Neural progenitor cell (in vitro differentiated cells): Measurements from ENCODE around the gene POLD4. TPM values are rescaled to one million over a fixed set of nuclear protein-coding genes. Genes with fewer than 3 reads are reported as not detected.

ENCODE experiments used
- DNase-seq: peaks from one replicate; pipeline ENCODE4 v3.0.0-alpha.2; 2016; ENCODE audit warnings: low spot score
- H2AFZ ChIP-seq: fragments of 200-600 bp; sonication (generic); replicated peaks from 2 replicates; pipeline ENCODE4 v1.6.1; 2016; ENCODE audit warnings: antibody characterized with exemption
- H3F3A ChIP-seq: fragments of 200-600 bp; sonication (generic); 2 replicates; pipeline ENCODE4 v1.6.1; 2016; ENCODE audit warnings: antibody characterized with exemption, low read depth
- H3K27ac ChIP-seq: fragments of 200-600 bp; sonication (generic); 2 replicates; pipeline ENCODE4 v1.5.1; 2016; ENCODE audit warnings: mild to moderate bottlenecking
- H3K27me3 ChIP-seq: fragments of 200-600 bp; sonication (generic); 2 replicates; pipeline ENCODE4 v1.6.1; 2016; ENCODE audit warnings: mild to moderate bottlenecking, moderate library complexity
- H3K36me3 ChIP-seq: fragments of 200-600 bp; sonication (generic); 2 replicates; pipeline ENCODE4 v1.5.1; 2016
- H3K4me1 ChIP-seq: fragments of 200-600 bp; sonication (generic); 2 replicates; pipeline ENCODE4 v1.6.1; 2016; ENCODE audit warnings: mixed run types
- H3K4me2 ChIP-seq: fragments of 200-600 bp; sonication (generic); 2 replicates; pipeline ENCODE4 v1.6.1; 2016
- H3K4me3 ChIP-seq: fragments of 200-600 bp; sonication (generic); 2 replicates; pipeline ENCODE4 v1.5.1; 2016
- H3K79me2 ChIP-seq: fragments of 200-600 bp; sonication (generic); 2 replicates; pipeline ENCODE4 v1.6.1; 2016; ENCODE audit warnings: low read depth
- H3K9ac ChIP-seq: fragments of 200-600 bp; sonication (generic); 2 replicates; pipeline ENCODE4 v1.6.1; 2016
- H3K9me3 ChIP-seq: fragments of 200-600 bp; sonication (generic); 2 replicates; pipeline ENCODE4 v1.5.1; 2016; ENCODE audit warnings: low read depth
- H4K20me1 ChIP-seq: fragments of 200-600 bp; sonication (generic); 2 replicates; pipeline ENCODE4 v1.6.1; 2016; ENCODE audit warnings: low read depth
- H3K27ac Mint-ChIP-seq: 3 replicates; pipeline ENCODE4 v1.8.0; 2021; ENCODE audit warnings: mixed read lengths
- H3K27me3 Mint-ChIP-seq: 2 replicates; pipeline ENCODE4 v1.8.0; 2022; ENCODE audit warnings: low read depth, mild to moderate bottlenecking, inconsistent platforms, moderate library complexity, mixed read lengths; ENCODE audit not compliant: insufficient read depth
- H3K36me3 Mint-ChIP-seq: 3 replicates; pipeline ENCODE4 v1.8.0; 2021; ENCODE audit warnings: mixed read lengths
- H3K4me1 Mint-ChIP-seq: 3 replicates; pipeline ENCODE4 v1.8.0; 2021; ENCODE audit warnings: mixed read lengths
- H3K4me3 Mint-ChIP-seq: 3 replicates; pipeline ENCODE4 v1.8.0; 2021; ENCODE audit warnings: mild to moderate bottlenecking, moderate library complexity, mixed read lengths
- H3K9me3 Mint-ChIP-seq: 3 replicates; pipeline ENCODE4 v1.8.0; 2020; ENCODE audit warnings: mixed read lengths
- EZH2 ChIP-seq: fragments of 200-600 bp; sonication (generic); IDR thresholded peaks from 2 replicates; pipeline ENCODE4 v1.6.1; 2017; ENCODE audit warnings: antibody characterized with exemption, mild to moderate bottlenecking, moderate library complexity
- EZH2phosphoT487 ChIP-seq: fragments of 200-600 bp; sonication (generic); IDR thresholded peaks from 2 replicates; pipeline ENCODE4 v1.6.1; 2017; ENCODE audit warnings: antibody characterized with exemption
- total RNA-seq: library from RNA; depleted of rRNA; stranded (reverse); fragments of >200 nt; gene quantifications from 2 replicates; pipeline ENCODE4 v1.2.3, GENCODE V29; 2015; ENCODE audit warnings: low replicate concordance
- TF ChIP-seq, protein P1 (sequence below): fragments of 200-600 bp; sonication (generic); IDR thresholded peaks from 2 replicates; pipeline ENCODE4 v1.5.1; 2017; ENCODE audit warnings: antibody characterized with exemption, mild to moderate bottlenecking

The POLD4 gene
- total RNA-seq, 1 donor from 2014 or later = 1.1 TPM

DNA sequence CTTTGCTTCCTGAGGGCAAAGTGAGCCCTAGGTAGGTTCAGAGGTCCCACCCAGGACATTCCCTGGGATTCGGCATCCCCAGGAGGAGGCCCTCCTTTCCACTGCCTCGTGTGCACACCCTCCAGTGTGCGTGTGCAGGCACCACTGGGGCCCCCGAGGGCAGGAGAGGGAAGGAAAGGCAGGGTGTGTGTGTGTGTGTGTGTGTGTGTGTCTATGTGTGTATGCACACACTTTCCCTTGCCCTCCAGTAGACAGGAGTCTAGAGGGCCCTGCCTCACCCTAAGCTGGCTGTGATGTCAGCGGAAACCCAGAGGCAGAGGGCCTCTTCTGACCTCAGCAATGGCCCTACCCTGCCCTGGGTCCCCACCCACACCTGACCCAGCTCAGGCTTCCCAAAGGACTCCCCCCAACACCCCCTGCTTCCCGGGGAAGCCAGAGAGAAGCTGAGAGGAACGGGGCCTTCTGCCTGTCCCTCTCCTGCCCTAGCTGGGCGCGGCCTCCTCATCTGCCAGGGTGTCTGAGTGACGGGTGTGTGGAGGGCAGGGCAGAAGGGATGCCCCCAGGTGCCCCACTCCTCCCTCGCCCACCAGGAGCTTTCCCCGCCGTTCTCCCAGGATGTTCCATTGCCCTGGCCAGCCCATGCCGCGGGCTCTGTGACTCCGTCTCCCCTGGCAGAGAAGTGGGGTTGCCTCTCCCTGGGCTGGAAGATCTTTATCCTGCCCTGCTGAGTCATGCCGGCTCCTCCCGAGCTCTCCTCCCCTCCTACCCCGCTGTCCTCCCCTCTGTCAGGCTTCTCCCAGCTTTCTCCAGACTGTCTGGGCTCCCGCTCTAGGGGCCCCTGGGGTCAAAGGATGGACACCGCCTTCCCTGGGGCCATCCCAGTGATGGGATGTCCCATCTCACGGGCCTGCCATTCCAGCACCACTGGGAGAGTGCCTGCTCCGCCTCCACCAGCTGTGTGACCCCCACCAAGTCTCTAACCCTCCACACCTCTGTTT lies 26.0 kb upstream of the POLD4 start:
- peaks cover 30% of the 10 kb centered on the region for H3K4me1 Mint-ChIP-seq
- H3K9ac ChIP-seq = no peak overlapping the region
- H3K27ac Mint-ChIP-seq = no peak overlapping the region
- H4K20me1 ChIP-seq = no peaks in the 10 kb centered on the region
- H3K36me3 Mint-ChIP-seq = no peaks in the 10 kb centered on the region
- TF ChIP-seq, protein P1, sequence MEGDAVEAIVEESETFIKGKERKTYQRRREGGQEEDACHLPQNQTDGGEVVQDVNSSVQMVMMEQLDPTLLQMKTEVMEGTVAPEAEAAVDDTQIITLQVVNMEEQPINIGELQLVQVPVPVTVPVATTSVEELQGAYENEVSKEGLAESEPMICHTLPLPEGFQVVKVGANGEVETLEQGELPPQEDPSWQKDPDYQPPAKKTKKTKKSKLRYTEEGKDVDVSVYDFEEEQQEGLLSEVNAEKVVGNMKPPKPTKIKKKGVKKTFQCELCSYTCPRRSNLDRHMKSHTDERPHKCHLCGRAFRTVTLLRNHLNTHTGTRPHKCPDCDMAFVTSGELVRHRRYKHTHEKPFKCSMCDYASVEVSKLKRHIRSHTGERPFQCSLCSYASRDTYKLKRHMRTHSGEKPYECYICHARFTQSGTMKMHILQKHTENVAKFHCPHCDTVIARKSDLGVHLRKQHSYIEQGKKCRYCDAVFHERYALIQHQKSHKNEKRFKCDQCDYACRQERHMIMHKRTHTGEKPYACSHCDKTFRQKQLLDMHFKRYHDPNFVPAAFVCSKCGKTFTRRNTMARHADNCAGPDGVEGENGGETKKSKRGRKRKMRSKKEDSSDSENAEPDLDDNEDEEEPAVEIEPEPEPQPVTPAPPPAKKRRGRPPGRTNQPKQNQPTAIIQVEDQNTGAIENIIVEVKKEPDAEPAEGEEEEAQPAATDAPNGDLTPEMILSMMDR = no peak
- TF ChIP-seq EZH2phosphoT487 = no peak
- no peak for TF ChIP-seq EZH2
- no peaks in the 10 kb centered on the region for H3K79me2 ChIP-seq
- peaks cover 11% of the 10 kb centered on the region for H3K27me3 Mint-ChIP-seq
- no peak overlapping the region for H3K27ac ChIP-seq
- H3K4me1 ChIP-seq = peaks cover 28% of the 10 kb centered on the region
- H3K9me3 Mint-ChIP-seq = no peaks in the 10 kb centered on the region
- H3K36me3 ChIP-seq = no peaks in the 10 kb centered on the region
- no peak overlapping the region for H3K4me3 Mint-ChIP-seq
- H3K27me3 ChIP-seq = peaks cover 41% of the 10 kb centered on the region
- no peak overlapping the region for H3K4me2 ChIP-seq
- no peaks in the 10 kb centered on the region for H3K9me3 ChIP-seq
- no peak overlapping the region for H3K4me3 ChIP-seq
- no peak for DNase-seq
- H2AFZ ChIP-seq = no peak overlapping the region
- H3F3A ChIP-seq = peaks cover 22% of the 10 kb centered on the region

DNA sequence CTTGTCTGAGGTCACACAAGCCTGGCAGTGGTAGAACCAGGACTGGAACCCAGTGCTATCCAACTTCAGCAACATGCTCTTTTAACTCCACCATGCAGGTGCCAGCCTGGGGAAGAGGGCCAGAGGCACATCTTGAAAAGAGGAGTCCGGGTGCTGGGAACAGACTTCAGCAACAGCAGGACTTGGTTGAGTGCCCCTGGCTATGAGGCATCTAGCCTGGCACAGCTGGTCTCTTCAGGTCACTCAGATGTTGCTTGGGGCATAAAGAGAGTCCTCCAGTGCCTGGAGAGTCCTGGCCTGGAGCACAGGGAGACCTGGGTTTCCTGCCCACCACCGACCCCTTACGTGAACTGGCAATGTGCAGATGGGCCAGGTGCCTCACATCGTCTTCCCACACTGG lies 25.2 kb upstream of the POLD4 start:
- Mint-ChIP-seq H3K36me3 (no peaks in the 10 kb centered on the region), H3K9me3 (no peaks in the 10 kb centered on the region), H3K27ac (peak overlapping the region; percentile 69), H3K4me3 (no peak overlapping the region), H3K4me1 (peaks cover 35% of the 10 kb centered on the region), H3K27me3 (peaks cover 14% of the 10 kb centered on the region)
- Histone ChIP-seq H3K79me2 (no peaks in the 10 kb centered on the region), H4K20me1 (no peaks in the 10 kb centered on the region), H3K4me3 (no peak overlapping the region), H3K36me3 (no peaks in the 10 kb centered on the region), H3K27ac (no peak overlapping the region), H3K9me3 (no peaks in the 10 kb centered on the region), H3K9ac (no peak overlapping the region), H3F3A (peaks cover 29% of the 10 kb centered on the region), H3K27me3 (peaks cover 45% of the 10 kb centered on the region), H3K4me1 (peaks cover 33% of the 10 kb centered on the region), H3K4me2 (no peak overlapping the region), H2AFZ (no peak overlapping the region)
- DNase-seq = no peak
- TF ChIP-seq EZH2 (no peak), EZH2phosphoT487 (no peak)
- TF ChIP-seq, protein P1 = no peak

- peaks cover 36% of the 10 kb centered on the region for H3F3A ChIP-seq
- TF ChIP-seq, protein P1 = no peak
- TF ChIP-seq EZH2phosphoT487 (no peak), EZH2 (no peak)
- Mint-ChIP-seq H3K27ac (no peak overlapping the region), H3K36me3 (no peaks in the 10 kb centered on the region), H3K4me1 (peaks cover 31% of the 10 kb centered on the region), H3K27me3 (peaks cover 14% of the 10 kb centered on the region), H3K9me3 (no peaks in the 10 kb centered on the region), H3K4me3 (peak overlapping the region; percentile 65)
- no peak overlapping the region for H3K9ac ChIP-seq
- peak overlapping the region; percentile 92 for H3K4me2 ChIP-seq
- H4K20me1 ChIP-seq = peaks cover under 1% of the 10 kb centered on the region
- H3K79me2 ChIP-seq = no peaks in the 10 kb centered on the region
- DNase-seq = no peak
- H3K27ac ChIP-seq = no peak overlapping the region
- H3K9me3 ChIP-seq = no peaks in the 10 kb centered on the region
- peaks cover 59% of the 10 kb centered on the region for H3K27me3 ChIP-seq
- no peak overlapping the region for H3K4me3 ChIP-seq
- peaks cover 35% of the 10 kb centered on the region for H3K4me1 ChIP-seq
- H3K36me3 ChIP-seq = no peaks in the 10 kb centered on the region
- H2AFZ ChIP-seq = no peak overlapping the region
Observed at GRCh38 chr11:67376873-67377808, 23.8 kb upstream of the POLD4 start.
